Panc1 (cell line): ENCODE data around the gene FAM120C.

Experiments used
- POLR2AphosphoS5 ChIP-seq: IDR thresholded peaks from 2 replicates; pipeline ENCODE4 v1.6.1; 2012; ENCODE audit warnings: mild to moderate bottlenecking, low read depth, low read length, moderate library complexity
- SIN3A ChIP-seq: IDR thresholded peaks from 2 replicates; pipeline ENCODE4 v1.6.1; 2012; ENCODE audit warnings: low read depth, mild to moderate bottlenecking, low read length, moderate library complexity, borderline replicate concordance; ENCODE audit not compliant: insufficient read depth
- TCF7L2 ChIP-seq: IDR thresholded peaks from 2 replicates; pipeline ENCODE4 v1.6.1; 2011; ENCODE audit warnings: mild to moderate bottlenecking, low read depth, low read length, inconsistent platforms
- TF ChIP-seq, protein P1 (sequence below), 2 experiments: IDR thresholded peaks; 2 replicates each; pipeline ENCODE4 v1.6.1; 2011 to 2012; ENCODE audit warnings: low read depth in 2 of 2, control low read depth in 1 of 2, low read length in 1 of 2, mild to moderate bottlenecking in 1 of 2, moderate library complexity in 1 of 2; ENCODE audit not compliant: insufficient read depth in 1 of 2
- TF ChIP-seq, protein P2 (sequence below): fragments of 450-650 bp; IDR thresholded peaks from 2 replicates; pipeline ENCODE4 v1.5.1; 2017; ENCODE audit warnings: mild to moderate bottlenecking

DNA sequence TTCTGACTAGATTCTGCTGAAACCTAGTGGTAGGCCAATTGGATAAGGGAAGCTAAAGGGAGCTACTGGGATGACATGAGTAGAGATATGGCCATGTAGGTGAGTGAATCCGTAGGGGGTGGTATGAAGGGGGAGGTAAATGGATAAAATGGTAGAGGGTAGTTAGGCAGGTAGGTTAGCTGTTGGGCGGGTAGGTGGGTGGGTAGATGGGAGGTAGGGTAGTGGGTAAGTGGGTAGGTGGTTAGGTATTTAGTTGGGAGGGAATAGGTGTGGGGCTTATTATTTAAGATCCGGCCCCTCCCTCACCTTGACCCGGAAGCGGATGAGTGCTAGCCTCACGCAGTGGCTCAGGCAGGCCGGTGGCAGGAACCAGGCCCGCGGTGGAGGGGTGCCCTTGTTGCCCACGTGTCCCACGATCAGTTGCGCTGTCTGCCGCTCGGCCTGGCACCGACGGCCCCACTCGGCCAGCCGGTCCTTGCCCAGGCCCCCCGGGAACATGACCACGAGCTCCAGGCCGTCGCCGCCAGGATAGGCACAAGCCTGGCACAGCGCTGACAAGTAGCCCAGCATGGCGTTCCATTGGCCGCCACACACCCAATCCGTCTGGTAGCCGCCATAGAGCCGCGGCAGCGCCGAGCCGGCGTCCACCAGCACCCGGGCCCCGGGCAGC lies 725 bp downstream of the FAM120C start:
- TF ChIP-seq, protein P1, sequence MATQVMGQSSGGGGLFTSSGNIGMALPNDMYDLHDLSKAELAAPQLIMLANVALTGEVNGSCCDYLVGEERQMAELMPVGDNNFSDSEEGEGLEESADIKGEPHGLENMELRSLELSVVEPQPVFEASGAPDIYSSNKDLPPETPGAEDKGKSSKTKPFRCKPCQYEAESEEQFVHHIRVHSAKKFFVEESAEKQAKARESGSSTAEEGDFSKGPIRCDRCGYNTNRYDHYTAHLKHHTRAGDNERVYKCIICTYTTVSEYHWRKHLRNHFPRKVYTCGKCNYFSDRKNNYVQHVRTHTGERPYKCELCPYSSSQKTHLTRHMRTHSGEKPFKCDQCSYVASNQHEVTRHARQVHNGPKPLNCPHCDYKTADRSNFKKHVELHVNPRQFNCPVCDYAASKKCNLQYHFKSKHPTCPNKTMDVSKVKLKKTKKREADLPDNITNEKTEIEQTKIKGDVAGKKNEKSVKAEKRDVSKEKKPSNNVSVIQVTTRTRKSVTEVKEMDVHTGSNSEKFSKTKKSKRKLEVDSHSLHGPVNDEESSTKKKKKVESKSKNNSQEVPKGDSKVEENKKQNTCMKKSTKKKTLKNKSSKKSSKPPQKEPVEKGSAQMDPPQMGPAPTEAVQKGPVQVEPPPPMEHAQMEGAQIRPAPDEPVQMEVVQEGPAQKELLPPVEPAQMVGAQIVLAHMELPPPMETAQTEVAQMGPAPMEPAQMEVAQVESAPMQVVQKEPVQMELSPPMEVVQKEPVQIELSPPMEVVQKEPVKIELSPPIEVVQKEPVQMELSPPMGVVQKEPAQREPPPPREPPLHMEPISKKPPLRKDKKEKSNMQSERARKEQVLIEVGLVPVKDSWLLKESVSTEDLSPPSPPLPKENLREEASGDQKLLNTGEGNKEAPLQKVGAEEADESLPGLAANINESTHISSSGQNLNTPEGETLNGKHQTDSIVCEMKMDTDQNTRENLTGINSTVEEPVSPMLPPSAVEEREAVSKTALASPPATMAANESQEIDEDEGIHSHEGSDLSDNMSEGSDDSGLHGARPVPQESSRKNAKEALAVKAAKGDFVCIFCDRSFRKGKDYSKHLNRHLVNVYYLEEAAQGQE (IDR thresholded peaks at IDR 0.05; ENCODE audit: insufficient read depth in 1 of 2, low read depth in 2 of 2, low read length in 1 of 2): no peak
- TF ChIP-seq, protein P2, sequence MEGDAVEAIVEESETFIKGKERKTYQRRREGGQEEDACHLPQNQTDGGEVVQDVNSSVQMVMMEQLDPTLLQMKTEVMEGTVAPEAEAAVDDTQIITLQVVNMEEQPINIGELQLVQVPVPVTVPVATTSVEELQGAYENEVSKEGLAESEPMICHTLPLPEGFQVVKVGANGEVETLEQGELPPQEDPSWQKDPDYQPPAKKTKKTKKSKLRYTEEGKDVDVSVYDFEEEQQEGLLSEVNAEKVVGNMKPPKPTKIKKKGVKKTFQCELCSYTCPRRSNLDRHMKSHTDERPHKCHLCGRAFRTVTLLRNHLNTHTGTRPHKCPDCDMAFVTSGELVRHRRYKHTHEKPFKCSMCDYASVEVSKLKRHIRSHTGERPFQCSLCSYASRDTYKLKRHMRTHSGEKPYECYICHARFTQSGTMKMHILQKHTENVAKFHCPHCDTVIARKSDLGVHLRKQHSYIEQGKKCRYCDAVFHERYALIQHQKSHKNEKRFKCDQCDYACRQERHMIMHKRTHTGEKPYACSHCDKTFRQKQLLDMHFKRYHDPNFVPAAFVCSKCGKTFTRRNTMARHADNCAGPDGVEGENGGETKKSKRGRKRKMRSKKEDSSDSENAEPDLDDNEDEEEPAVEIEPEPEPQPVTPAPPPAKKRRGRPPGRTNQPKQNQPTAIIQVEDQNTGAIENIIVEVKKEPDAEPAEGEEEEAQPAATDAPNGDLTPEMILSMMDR: no peak
- 0 out of 2 replicates have a peak, but pooled peaks have one; percentile 39 for TF ChIP-seq SIN3A
- TF ChIP-seq POLR2AphosphoS5: peak; percentile 79
- TF ChIP-seq TCF7L2: no peak
